Measurements from ENCODE around the gene GAL.

GAL gene

GRCh38 chr11:68709062-68709461, 24.7 kb downstream of the GAL start:
- no peak for DNase-seq (ENCODE audit: low read depth)

- no peak for DNase-seq (ENCODE audit: low read depth)
Measured at GRCh38 chr11:68710409-68710808, 26.1 kb downstream of the GAL start.

- DNase-seq (ENCODE audit: low read depth): no peak
Measured at GRCh38 chr11:68711114-68711513, 26.8 kb downstream of the GAL start.

- DNase-seq (ENCODE audit: low read depth): no peak
Measured at GRCh38 chr11:68714060-68714856, 29.9 kb downstream of the GAL start.

GRCh38 chr11:68715456-68716122, 31.2 kb downstream of the GAL start:
- DNase-seq (ENCODE audit: low read depth): no peak

- no peak for DNase-seq (ENCODE audit: low read depth)
Measured at GRCh38 chr11:68721075-68721474, 36.7 kb downstream of the GAL start.

GRCh38 chr11:68722143-68722542, 37.8 kb downstream of the GAL start:
- DNase-seq (ENCODE audit: low read depth): no peak

- DNase-seq (ENCODE audit: low read depth): no peak
Measured at GRCh38 chr11:68724293-68724692, 39.9 kb downstream of the GAL start.

GRCh38 chr11:68727783-68728182, 43.4 kb downstream of the GAL start:
- no peak for DNase-seq (ENCODE audit: low read depth)

- DNase-seq (ENCODE audit: low read depth): no peak
Measured at GRCh38 chr11:68734111-68734510, 49.8 kb downstream of the GAL start.

GRCh38 chr11:68735125-68735524, 50.8 kb downstream of the GAL start:
- no peak for DNase-seq (ENCODE audit: low read depth)

- DNase-seq (ENCODE audit: low read depth): no peak
Measured at GRCh38 chr11:68735646-68736045, 51.3 kb downstream of the GAL start.
